ENCODE data around the gene CEP290.
"Not testable (repeated sequence)": the region's sequence is repeated elsewhere in the genome, so short reads cannot be mapped to it uniquely, and the experiment has no call there.

CEP290 gene

GRCh38 chr12:88142610-88142991 lies 713 bp upstream of the CEP290 start:
- TF ChIP-seq, protein P1, sequence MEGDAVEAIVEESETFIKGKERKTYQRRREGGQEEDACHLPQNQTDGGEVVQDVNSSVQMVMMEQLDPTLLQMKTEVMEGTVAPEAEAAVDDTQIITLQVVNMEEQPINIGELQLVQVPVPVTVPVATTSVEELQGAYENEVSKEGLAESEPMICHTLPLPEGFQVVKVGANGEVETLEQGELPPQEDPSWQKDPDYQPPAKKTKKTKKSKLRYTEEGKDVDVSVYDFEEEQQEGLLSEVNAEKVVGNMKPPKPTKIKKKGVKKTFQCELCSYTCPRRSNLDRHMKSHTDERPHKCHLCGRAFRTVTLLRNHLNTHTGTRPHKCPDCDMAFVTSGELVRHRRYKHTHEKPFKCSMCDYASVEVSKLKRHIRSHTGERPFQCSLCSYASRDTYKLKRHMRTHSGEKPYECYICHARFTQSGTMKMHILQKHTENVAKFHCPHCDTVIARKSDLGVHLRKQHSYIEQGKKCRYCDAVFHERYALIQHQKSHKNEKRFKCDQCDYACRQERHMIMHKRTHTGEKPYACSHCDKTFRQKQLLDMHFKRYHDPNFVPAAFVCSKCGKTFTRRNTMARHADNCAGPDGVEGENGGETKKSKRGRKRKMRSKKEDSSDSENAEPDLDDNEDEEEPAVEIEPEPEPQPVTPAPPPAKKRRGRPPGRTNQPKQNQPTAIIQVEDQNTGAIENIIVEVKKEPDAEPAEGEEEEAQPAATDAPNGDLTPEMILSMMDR (IDR thresholded peaks at IDR 0.05; ENCODE audit: insufficient read depth, low read length, poor library complexity, severe bottlenecking) = no peak
- DNase-seq (ENCODE audit: extremely low read depth, insufficient read length) = no peak
- Histone ChIP-seq H3K27me3 (replicated peaks; ENCODE audit: control insufficient read depth, insufficient read depth, low read length) (no peaks in the 10 kb centered on the region), H3K4me3 (replicated peaks; ENCODE audit: low read depth, low read length) (peak overlapping the region; percentile 77), H3K36me3 (ENCODE audit: control insufficient read depth, insufficient read depth, low read length) (no peaks in the 10 kb centered on the region; the same call in none of the 2 replicates)

DNA sequence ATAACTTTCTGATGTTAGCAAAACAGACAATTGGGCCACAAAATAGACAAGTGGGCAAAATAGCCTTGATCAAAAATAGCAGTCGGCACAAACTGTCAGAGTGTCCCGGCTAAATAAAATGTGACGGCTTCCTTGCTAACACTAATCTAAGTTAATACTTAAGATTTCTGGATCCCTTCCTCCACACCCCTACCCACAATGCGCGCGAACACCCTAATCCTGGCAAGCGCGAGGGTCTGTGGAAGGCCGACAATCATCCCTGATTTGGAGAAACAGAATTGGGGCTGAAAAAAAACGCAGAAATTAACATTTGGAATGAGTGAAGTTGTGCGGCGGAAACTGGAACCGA lies 489 bp downstream of the CEP290 start:
- Histone ChIP-seq H3K4me3 (replicated peaks; ENCODE audit: low read depth, low read length) (peak overlapping the region; percentile 77), H3K27me3 (replicated peaks; ENCODE audit: control insufficient read depth, insufficient read depth, low read length) (no peaks in the 10 kb centered on the region), H3K36me3 (ENCODE audit: control insufficient read depth, insufficient read depth, low read length) (peaks cover 2% of the 10 kb centered on the region)
- no peak for DNase-seq (ENCODE audit: extremely low read depth, insufficient read length)
- TF ChIP-seq, protein P1 (IDR thresholded peaks at IDR 0.05; ENCODE audit: insufficient read depth, low read length, poor library complexity, severe bottlenecking) = no peak

DNA sequence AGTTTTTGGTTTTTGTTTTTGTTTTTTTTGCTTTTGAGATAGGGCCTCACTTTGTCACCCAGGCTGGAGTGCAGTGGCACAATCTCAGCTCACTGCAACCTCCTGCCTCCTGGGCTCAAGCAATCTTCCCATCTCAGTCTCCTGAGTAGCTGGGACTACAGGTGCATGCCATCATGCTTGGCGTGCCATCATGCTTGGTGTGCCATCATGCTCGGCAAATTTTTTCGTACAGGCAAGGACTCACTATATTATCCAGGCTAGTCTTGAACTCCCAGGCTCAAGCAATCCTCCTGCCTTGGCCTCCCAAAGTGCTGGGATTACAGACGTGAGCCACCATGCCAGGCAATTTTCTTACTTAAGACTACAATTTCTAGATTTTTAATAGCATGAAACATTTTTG lies 2.2 kb downstream of the CEP290 start:
- not testable (repeated sequence) for H3K36me3 ChIP-seq (ENCODE audit: control insufficient read depth, insufficient read depth, low read length); H3K27me3 ChIP-seq (replicated peaks; ENCODE audit: control insufficient read depth, insufficient read depth, low read length); H3K4me3 ChIP-seq (replicated peaks; ENCODE audit: low read depth, low read length); DNase-seq (ENCODE audit: extremely low read depth, insufficient read length)

DNA sequence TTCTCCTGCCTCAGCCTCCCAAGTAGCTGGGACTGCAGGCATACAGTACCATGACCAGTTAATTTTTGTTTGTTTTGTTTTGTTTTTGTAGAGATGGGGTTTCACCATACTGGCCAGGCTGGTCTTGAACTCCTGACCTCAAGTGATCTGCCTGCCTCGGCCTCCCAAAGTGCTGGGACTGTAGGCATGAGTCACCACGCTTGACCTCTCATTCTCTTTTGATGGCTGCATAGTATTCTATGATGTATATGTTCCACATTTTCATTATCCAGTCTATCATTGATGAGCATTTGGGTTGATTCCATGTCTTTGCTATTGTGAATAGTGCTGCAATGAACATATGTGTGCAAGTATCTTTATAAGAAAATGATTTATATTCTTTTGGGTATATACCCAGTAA lies 8.7 kb downstream of the CEP290 start:
- not testable (repeated sequence) for H3K4me3 ChIP-seq (replicated peaks; ENCODE audit: low read depth, low read length); DNase-seq (ENCODE audit: extremely low read depth, insufficient read length); H3K27me3 ChIP-seq (replicated peaks; ENCODE audit: control insufficient read depth, insufficient read depth, low read length); H3K36me3 ChIP-seq (ENCODE audit: control insufficient read depth, insufficient read depth, low read length)

DNA sequence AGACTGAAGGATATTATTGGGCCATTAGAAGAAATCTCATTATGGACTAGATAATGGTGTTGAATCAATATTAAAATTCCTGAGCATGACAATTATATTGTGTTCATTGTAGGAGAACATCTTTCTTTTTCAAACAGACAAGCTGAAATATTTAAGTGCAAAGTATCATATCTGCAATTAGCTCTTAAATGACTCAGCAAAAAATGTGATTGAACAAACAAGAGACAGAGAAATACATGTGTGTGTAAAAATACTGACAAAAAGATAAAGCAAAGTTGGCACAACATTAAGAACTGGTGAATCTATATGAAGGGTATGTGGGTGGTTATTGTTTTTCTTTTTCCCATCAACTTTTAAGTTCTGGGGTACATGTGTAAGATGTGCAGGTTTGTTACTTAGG lies 9.5 kb downstream of the CEP290 start:
- H3K27me3 ChIP-seq (replicated peaks; ENCODE audit: control insufficient read depth, insufficient read depth, low read length) = no peaks in the 10 kb centered on the region
- TF ChIP-seq, protein P1 (IDR thresholded peaks at IDR 0.05; ENCODE audit: insufficient read depth, low read length, poor library complexity, severe bottlenecking) = no peak
- H3K36me3 ChIP-seq (ENCODE audit: control insufficient read depth, insufficient read depth, low read length) = peaks cover 2% of the 10 kb centered on the region; the same call in 1 of the 2 replicates
- no peak overlapping the region for H3K4me3 ChIP-seq (replicated peaks; ENCODE audit: low read depth, low read length)
- no peak for DNase-seq (ENCODE audit: extremely low read depth, insufficient read length)

DNA sequence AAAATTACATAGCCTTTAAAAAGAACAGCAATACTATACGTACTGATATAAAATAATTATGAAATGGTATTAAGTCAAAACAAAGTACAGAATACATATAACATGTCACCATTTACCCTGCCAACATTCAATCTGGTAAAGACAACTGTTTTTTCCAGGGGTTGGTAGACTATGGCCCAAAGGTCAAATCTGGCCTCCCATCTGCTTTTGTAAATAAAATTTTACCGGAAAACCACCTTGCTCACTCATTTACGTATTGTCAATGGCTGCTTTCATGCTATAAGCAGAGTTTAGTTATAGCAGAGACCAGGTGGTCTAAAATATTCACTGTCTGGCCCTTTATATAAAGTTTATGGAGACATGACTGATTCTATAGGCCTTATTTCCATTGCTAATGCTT lies 14.0 kb downstream of the CEP290 start:
- TF ChIP-seq, protein P1 (IDR thresholded peaks at IDR 0.05; ENCODE audit: insufficient read depth, low read length, poor library complexity, severe bottlenecking) = no peak
- no peak for DNase-seq (ENCODE audit: extremely low read depth, insufficient read length)
- H3K36me3 ChIP-seq (ENCODE audit: control insufficient read depth, insufficient read depth, low read length) = no peaks in the 10 kb centered on the region; the same call in 1 of the 2 replicates
- H3K27me3 ChIP-seq (replicated peaks; ENCODE audit: control insufficient read depth, insufficient read depth, low read length) = no peaks in the 10 kb centered on the region
- no peak overlapping the region for H3K4me3 ChIP-seq (replicated peaks; ENCODE audit: low read depth, low read length)

DNA sequence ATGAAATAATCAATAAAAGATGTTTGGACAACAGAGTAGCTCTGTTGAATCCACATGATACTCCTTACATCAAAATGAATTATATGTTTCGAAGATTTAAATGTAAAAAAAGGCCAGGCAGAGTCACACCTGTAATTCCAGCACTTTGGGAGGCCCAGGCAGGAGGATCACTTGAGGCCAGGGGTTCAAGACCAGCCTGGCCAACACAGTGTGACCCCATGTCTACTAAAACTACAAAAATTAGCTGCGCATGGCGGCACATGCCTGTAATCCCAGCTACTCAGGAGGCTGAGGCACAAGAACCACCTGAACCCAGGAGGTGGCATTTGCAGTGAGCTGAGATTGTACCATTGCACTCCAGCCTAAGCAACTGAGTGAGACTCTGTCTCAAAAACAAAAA lies 14.8 kb downstream of the CEP290 start:
- Histone ChIP-seq H3K4me3 (replicated peaks; ENCODE audit: low read depth, low read length) (no peak overlapping the region), H3K27me3 (replicated peaks; ENCODE audit: control insufficient read depth, insufficient read depth, low read length) (no peaks in the 10 kb centered on the region), H3K36me3 (ENCODE audit: control insufficient read depth, insufficient read depth, low read length) (no peaks in the 10 kb centered on the region; the same call in 1 of the 2 replicates)
- DNase-seq (ENCODE audit: extremely low read depth, insufficient read length) = no peak
- TF ChIP-seq, protein P1 (IDR thresholded peaks at IDR 0.05; ENCODE audit: insufficient read depth, low read length, poor library complexity, severe bottlenecking) = no peak
